ENCODE measurements around the gene AP2A1.

AP2A1 gene

DNA sequence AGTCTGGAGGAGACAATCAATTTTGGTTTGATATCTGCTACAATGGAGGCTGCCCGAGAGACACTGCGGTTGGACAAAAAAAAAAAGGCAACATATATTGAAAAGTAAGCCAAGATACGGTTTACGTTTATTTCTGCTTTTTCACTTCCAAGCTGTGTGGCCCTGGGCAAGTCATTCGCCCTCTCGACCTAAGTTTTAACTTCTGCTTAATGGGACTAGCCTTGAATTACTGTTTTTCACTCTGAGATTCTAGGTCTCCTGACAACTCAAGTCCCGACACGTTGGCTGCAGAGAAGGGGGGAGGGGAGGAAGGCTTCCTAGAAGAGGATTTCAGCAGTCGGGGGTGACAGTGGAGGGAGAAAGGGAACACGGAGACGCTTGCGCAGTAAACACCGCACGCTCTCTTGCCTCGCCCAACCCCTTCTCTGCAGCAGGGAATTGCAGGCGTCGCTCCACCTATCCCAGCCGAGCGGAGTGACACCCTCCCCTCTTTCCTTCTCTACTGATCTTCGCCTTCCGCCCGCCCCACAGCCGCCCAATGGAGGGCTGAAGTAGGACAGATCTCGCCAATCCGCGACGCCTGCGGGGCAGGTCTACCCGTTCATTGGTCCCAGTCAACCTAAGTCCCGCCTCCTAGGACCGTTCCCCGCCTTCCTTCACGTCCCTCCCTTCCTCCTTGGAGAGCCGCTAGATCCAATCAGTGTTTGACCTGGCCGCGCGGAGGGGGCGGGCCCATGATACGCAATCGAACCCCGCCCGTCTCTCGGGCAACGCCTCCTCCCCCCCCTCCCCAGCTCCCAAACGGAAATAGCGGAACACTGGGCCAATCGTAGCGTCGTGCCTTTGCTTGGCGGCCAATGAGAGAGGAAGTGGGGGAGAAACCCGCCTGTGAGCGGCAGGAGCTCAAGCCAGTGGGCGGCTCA, 533 bp upstream of the AP2A1 start:
- DNase-seq = peak; percentile 98

DNA sequence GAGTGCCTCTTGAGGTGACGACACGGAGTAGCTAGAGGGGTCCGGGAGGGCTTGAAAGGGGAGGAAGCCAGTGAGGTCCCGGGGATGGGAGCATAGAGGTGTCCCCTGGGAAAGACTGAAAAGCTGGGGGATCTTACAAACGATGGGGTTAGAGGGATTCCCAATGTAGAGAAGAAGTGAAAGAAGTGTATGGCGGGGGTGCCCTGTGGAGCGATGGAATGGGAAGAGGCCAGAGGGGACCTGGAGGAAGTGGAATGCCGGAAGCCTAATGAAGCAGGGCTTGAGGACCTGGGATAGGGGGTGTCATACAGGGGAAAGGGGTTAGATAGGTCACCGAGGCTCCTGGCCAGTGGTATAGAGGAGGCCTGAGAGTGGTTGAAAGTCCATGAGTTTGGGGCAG, 580 bp downstream of the AP2A1 start:
- no peak for DNase-seq

DNA sequence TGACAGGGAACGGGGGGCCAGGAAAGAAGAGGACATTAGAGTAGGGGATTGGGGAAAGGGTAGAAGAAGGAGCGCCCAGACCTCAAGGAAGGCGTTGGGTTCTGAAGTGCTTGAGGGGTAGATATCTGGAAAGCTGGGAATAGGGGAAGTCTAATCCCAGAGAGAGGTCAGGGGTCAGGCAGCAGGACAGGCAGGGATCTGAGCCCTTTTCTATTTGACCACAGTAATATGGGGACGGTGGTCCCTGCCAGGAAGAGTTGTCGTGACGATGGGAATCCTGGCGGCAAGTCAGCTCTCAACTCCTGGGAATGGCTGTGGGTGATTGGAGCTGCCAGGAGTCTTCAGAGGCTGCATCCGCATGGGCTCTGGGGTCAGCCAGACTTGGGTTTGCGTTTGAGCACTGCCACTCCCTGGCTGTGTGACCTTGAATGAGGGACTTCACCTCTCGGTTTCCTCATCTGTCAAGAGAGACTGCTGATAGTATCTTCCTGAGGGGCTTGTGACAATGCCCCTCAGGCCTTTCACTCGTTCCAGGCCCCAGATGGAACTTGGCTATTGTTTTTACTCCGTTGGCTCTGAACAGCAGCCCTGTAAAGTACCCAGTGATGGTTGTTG, 1.3 kb downstream of the AP2A1 start:
- no peak for DNase-seq

DNA sequence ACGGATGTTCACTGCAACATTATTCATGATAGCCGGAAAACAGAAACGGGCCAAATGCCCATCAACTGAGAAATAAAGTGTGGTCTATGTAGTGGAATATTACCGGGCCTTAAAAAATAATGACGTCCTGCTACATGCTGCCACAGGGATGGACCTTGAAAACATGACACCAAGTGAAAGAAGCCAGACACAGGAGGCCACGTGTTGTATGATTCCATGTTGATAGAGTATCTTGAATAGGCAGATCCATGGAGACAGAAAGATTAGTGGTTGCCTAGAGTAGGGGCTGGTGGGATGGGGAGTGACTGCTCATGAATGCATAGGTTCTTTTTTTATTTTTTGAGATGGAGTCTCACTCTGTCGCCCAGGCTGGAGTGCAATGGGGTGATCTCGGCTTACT, 3.7 kb downstream of the AP2A1 start:
- DNase-seq = no peak

DNA sequence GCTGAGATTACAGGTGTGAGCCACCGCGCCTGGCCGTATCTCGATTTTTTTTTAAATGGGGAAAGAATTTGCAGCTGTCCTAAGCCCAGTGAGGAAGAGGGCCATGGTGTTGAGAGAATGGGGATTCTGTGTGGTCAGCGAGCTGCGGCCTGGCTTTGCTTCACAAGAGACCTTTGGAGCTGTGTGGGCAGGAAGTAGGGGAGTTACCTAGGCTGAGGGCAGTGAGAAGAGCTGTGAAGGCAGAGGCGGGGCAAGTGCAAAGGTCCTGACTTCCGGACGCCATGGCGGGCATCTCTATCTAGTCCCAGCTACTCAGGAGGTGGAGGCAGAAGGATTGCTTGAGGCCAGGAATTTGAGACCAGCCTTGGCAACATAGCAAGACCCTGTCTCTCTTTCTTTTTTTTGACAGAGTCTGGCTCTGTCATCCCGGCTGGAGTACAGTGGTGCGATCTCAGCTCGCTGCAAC, 4.9 kb downstream of the AP2A1 start:
- DNase-seq = no peak

DNA sequence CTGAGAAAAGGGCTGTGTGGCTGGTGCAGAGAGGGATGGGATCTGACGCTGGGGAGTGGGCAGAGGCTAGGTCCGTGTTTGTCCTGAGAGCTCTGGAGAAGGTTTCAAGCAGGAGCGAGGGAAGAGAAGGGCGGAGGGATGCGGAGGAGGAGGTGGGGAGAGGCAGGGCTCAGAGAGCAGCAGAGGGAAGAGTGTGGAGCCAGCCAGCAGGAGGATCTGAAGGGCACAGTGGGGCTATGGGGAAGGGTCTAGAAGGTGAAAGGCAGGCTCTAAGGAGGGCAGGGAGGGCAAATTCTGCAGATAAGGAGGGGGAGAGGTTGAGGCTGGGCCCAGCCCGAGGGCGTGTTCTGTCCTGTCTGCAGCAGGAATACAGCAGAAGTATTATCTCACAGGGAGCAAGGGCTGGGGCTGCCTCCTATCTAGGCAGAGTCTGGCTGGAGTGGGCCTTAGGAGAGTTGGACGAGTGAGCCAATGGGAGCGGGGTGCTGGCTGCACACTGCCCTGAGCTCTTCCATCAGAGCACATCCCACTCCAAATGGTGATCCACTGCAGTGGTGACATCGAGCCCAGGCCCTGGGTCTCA, 6.1 kb downstream of the AP2A1 start:
- no peak for DNase-seq

DNA sequence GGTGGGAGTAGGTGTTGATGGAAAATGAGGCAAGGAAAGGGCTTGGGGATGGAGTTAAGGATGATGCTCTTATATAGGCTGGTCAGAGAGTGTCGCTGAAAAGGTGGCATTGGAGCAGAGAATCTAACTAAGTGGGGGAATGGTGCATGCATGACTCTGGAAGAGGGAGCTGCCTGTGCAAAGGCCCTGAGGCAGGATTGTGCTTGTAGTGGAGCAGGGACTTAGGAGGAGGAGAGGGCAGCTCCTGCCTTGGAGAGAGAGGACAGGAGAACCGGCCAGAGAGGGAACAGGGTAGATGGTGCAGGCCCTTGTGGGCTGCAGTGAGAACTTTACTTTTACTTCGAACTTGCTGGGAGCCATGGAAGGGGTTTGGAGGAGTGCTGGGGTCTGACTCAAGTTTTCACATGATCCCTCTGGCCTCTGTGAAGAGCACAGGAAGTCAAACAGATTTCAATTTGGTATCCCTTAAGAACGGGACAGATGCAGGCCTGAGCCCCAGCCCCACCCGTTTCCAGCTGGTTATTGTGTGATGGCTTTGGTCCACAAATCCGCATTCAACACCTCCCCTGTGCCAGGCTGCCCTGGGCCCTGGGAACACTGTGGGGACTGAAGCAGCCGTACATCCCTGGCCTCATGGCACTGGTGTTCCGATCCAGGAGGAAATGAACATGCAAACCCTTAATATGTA, 7.0 kb downstream of the AP2A1 start:
- DNase-seq = no peak

DNA sequence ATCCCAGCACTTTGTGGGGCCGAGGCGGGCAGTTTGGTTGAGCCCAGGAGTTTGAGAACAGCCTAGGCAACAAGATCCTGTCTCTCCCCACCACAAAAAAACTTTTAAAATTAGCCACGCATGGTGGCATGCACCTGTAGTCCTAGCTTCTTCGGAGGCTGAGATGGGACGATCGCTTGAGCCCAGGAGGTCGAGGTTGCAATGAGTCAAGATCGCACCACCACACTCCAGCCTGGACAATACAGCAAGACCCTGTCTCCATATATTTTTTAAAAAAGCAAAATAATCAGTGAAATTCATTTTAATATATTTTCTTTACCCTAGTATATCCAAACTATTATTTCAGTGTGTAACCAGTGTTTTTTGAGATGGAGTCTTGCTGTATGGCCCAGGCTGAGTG, 8.2 kb downstream of the AP2A1 start:
- no peak for DNase-seq

DNA sequence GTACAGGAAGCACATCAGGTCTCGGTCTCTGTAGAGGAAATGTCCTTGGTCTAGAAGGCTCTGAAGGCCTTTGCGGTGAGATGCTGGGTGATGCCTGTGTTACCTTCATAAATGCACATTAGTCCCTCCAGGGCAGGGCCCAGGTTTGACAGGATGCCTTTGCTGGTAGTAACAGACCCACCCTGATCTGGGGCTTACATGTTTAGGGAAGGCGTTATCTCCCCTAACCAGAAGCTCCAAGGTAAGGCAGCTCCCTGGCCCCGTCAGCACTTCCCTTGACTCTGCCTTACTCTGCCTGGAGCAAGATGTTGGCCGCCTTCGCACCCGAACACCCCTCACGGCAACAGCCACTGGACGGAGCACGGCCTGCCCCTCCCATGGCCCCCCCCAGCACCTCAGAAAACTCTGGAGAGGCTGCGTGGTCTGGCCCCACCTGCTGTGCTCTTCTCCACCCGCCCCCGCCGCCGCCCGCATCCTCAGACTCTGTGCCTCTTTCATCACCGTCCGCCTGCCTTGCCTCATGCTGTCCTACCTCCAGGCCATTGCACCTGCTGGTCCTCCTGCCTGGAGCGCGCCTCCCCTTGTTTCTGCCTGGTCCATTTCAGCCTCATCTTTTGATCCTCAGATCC, 9.1 kb downstream of the AP2A1 start:
- no peak for DNase-seq

DNA sequence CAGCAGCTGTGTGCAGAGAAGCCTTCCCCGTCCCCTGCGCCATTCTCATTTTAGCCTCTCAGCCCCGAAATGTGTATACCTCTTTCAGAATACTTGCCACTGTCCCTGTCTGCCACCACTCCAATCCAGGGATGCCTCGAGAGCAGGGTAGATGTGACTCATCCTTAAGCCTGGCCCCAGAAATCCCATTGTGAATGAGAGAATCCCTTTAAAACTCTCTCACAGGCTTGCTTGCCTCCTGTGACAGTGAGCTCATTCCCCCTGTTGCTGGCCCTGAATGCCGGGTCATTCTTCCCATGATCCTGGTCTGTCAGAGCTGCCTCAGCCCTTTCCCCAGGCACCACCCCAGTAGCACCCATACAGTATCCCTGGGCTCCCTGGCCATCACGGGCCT, 9.6 kb downstream of the AP2A1 start:
- no peak for DNase-seq

DNA sequence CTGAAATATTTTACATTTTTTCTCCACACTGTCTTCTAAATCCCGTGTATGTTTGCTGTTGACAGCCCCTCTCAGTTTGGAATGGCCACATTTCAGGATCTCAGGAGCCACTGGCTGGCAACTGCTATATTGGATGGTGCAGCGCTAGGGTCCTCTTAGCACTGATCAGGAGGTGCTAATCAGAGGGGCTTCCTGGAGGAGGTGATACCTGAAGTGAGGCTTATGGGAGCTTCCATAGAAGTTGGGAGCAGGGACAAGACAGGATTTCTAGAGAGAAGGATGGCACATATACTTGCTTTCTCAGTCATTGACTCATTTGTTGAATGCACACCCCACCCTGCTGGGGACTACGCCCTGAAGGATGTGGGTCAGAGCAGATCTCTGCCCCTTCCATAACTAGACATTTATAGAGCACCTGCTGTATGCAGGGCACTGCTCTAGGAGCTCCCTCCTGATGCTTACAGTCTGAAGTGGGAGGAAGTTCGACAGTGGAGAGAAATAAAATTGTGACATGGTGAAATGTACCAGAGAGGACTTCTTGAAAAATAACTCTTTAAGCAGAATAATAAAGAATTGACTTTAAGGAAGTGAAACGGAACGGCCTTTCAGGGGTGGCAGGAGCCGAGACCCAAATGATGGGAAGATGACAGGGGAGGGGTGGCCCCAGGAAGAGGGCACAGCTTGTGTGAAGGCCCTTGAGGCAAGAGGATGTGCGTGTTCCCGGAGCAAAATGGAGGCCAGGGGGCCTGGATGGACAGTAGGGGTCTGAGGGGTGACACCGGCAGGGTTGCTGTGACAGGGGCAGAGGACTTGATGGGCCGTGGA, 13.1 kb downstream of the AP2A1 start:
- no peak for DNase-seq

DNA sequence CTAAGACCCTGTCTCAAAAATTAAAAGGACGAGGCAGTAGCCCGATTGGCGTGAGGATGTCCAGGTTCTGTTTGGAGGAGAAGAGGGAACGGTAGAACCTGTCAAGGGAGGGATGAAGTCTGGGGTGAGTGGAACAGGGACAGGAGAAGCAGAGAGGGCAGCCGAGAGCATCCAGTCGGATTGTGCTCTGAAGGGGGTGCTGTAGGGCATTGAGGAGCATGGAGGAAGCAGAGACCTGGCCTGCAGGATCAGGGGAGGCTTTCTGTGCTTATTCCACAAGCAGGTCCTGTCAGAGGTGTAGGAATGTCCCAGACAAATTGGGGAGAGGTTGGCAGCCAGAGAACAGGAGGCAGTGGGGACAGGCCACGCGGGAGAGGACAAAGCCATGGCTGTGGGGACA, 14.1 kb downstream of the AP2A1 start:
- DNase-seq = no peak

DNA sequence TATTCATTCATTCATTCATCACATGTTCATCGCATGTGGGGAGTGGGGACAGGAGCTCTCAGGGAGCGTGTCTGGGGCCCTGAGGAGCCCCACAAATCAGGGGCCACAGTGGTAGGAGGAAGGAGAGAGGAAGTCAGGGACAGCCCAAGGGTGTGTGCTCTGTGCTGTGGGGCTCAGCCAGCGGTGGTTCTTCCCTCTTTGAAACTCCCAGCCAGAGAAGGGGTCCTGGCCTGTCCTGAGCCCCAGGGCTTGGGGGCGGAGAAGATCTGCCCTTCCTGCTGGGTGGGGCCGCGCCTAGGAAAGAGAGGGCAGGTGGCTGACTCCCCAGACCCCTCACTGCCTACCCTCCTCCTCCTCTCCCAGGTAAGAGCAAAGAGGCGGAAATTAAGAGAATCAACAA, 14.6 kb downstream of the AP2A1 start:
- no peak for DNase-seq

DNA sequence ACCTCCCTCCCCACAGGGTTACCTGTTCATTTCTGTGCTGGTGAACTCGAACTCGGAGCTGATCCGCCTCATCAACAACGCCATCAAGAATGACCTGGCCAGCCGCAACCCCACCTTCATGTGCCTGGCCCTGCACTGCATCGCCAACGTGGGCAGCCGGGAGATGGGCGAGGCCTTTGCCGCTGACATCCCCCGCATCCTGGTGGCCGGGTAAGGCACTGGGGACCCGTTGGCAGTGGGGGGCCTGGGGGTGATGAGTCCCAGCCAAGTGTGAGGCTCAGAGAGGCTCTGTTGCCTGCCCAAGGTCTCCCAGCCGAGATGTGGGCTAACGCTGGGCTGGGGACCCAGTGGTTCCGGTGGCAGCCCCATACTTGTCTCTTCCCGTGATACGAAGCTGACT, 15.7 kb downstream of the AP2A1 start:
- no peak for DNase-seq

DNA sequence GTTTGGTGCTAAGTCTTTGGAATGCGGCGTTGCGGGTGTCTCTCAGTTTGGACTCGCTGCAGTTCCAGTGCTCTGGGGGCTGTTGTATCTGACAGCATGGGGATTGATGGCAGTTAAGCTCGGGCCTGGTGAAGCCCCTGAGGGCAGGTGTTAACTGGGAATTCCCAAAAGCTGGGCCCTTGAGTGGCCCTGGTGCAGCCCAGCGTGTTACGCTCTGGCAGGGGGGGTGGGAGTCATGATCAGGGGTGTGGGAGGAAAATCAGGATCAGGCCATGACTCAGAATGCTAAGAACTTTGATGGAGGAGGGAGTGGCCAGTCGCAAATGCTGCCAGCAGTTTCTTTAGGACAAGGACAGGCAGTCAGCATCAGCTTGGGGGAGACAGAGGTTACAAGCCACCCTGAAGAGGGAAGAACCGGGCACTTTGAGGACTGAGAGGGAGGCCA, 19.6 kb downstream of the AP2A1 start:
- no peak for DNase-seq

DNA sequence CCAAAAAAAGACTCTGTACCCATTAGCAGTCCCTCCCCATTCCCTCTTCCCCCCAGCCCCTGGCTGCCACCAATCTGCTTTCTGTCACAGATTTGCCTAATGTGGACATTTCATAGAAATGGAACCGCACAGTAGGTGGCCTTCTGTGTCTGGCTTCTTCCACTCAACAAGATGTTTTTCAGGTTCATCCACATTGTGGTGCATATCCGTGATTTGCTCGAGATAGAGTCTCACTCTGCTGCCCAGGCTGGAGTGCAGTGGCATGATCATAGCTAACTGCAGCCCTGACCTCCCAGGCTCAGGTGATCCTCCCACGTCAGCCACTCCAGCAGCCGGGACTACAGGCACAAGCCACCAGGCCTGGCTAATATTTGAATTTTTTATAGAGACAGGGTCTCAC, 20.9 kb downstream of the AP2A1 start:
- no peak for DNase-seq

DNA sequence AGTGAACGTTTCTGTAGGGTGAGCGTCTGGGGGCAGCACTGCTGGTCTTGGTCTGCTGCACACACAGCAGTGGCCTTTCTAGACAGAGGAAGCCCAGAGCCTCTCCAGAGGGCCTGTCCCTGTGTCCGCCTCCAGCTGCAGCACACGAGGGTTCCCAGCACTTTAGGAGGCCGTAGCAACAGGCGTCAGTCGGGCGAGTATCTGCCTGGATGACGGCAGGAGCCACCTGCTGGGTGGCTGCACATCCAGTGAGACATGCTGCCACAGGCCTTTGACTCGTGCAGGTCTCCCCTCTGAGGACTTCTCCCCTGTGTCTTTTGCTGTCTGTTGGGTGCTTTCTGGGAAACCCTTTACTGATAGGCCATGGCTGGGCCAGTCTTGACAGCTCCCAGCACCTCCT, 22.1 kb downstream of the AP2A1 start:
- no peak for DNase-seq

DNA sequence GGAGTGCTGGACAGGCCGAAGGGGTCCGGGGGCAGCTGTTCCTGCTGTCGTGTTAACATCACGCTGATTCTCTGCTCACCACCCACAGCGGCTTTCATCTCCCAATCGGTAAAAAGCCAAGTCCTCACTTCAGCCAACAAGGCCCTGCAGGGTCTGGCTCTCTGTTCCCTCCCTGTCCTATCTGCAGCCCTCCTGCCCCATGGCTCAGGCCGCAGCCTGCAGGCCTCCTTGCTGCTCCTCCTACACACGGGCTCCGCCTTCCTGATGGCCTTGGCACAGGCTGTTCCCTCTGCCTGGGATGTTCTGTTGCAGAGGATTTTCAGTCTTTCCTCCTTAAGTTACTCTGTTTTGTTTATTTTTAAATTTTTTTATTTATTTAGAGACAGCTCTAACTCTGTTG, 24.1 kb downstream of the AP2A1 start:
- no peak for DNase-seq

DNA sequence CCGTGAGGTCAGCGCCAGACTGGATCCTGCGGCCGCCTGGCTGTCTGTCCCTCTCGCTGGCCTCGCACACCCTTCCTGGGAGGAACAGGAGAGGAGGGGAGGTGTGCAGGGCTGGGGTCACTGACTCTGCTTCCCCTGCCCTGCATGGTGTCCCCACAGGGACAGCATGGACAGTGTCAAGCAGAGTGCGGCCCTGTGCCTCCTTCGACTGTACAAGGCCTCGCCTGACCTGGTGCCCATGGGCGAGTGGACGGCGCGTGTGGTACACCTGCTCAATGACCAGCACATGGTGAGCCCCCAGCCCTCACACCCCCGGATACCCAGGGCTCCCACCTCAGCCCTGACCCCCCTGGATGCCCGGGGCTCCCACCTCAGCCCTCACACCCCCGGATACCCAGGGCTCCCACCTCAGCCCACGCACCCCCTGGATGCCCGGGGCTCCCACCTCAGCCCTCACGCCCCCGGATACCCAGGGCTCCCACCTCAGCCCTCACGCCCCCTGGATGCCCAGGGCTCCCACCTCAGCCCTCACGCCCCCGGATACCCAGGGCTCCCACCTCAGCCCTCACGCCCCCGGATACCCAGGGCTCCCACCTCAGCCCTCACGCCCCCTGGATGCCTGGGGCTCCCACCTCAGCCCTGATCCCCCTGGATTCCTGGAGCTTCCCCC, 25.1 kb downstream of the AP2A1 start:
- no peak for DNase-seq

DNA sequence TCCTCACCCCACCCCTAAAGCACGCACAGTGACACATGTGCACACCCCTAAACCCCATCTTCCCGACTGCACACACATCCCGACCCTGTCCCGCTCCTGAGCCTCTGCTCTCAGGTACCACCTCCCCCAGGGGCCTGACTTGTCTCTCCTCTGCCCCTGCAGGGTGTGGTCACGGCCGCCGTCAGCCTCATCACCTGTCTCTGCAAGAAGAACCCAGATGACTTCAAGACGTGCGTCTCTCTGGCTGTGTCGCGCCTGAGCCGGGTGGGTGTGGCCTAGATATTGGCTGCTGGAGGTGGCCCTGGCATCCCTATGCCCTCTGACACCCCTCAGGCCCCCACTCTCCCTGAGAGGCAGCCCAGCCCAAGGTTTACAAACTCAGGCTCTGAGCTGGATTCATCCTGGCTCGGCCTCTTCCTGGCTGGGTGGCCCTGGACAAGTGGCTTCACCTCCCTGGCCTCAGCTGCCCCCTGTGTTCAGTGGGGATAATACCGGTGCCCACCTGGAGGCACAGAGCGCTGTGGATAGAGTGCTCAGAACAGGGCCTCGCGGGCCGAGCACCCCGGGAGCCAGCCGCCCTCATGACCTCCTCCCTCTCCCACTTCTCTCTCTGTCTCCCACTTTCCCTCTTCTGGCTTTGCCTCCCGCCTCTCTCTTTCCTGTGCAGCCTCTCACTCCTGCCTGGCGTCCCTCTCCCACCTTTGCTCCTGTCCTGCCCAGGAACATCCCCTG, 26.2 kb downstream of the AP2A1 start:
- no peak for DNase-seq

DNA sequence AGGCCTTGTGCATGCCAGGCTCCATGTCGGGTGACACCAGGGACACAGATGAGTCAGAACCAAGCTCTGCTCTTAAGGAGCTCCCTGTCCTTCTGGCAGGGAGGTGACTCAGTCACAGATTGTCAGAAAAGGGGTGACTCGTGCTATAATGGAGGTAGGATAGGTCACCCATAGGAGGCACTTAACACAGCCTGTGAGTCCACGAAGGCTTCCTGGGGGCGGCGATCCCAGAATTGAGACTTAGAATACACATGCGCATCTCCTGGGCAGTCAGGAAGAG, 26.7 kb downstream of the AP2A1 start:
- DNase-seq = no peak

Measured in KG1 (cell line).